Measurements from ENCODE around the gene MRTFA. TPM values are rescaled to one million over a fixed set of nuclear protein-coding genes. Genes with fewer than 3 reads are reported as not detected.

Gene MRTFA
- polyA plus RNA-seq, 1 experiment: 8.9 TPM

- TF ChIP-seq, protein P1, sequence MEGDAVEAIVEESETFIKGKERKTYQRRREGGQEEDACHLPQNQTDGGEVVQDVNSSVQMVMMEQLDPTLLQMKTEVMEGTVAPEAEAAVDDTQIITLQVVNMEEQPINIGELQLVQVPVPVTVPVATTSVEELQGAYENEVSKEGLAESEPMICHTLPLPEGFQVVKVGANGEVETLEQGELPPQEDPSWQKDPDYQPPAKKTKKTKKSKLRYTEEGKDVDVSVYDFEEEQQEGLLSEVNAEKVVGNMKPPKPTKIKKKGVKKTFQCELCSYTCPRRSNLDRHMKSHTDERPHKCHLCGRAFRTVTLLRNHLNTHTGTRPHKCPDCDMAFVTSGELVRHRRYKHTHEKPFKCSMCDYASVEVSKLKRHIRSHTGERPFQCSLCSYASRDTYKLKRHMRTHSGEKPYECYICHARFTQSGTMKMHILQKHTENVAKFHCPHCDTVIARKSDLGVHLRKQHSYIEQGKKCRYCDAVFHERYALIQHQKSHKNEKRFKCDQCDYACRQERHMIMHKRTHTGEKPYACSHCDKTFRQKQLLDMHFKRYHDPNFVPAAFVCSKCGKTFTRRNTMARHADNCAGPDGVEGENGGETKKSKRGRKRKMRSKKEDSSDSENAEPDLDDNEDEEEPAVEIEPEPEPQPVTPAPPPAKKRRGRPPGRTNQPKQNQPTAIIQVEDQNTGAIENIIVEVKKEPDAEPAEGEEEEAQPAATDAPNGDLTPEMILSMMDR (IDR thresholded peaks at IDR 0.05; ENCODE audit: insufficient read depth, low read depth, low read length): no peak
- no peak for DNase-seq (ENCODE audit: low read depth)
- CTCF ChIA-PET: interaction anchor here (0.6 to 2.5 kb wide), 6 partner anchors 12 to 1630 kb away, joined by 3 to 12 read pairs (median 5); no protein-coding TSS in a partner anchor
- peak overlapping the region; percentile 76 for H3K4me3 ChIP-seq (ENCODE audit: low read depth, low read length)
- H3K27me3 ChIP-seq (ENCODE audit: control insufficient read depth, insufficient read depth, low read length): no peaks in the 10 kb centered on the region
- POLR2A ChIA-PET: no interaction called here
- H3K36me3 ChIP-seq (ENCODE audit: control insufficient read depth, insufficient read depth, low read length): no peaks in the 10 kb centered on the region
Observed at GRCh38 chr22:40634119-40634903, 2.2 kb downstream of the MRTFA start.

GRCh38 chr22:40633036-40633435 lies 3.5 kb downstream of the MRTFA start:
- Histone ChIP-seq H3K27me3 (ENCODE audit: control insufficient read depth, insufficient read depth, low read length) (no peaks in the 10 kb centered on the region), H3K4me3 (ENCODE audit: low read depth, low read length) (no peak overlapping the region), H3K36me3 (ENCODE audit: control insufficient read depth, insufficient read depth, low read length) (no peaks in the 10 kb centered on the region)
- POLR2A ChIA-PET: no interaction called here
- TF ChIP-seq, protein P1 (IDR thresholded peaks at IDR 0.05; ENCODE audit: insufficient read depth, low read depth, low read length): no peak
- CTCF ChIA-PET: interaction anchor here (1.7 to 2.5 kb wide), 3 partner anchors 13 to 196 kb away, joined by 3 to 12 read pairs (median 9); no protein-coding TSS in a partner anchor
- no peak for DNase-seq (ENCODE audit: low read depth)

- no peak for DNase-seq (ENCODE audit: low read depth)
- CTCF ChIA-PET: interaction anchor here (0.5 to 1.9 kb wide), 4 partner anchors 101 to 189 kb away, joined by 3 to 8 read pairs (median 4); no protein-coding TSS in a partner anchor
- TF ChIP-seq, protein P1 (IDR thresholded peaks at IDR 0.05; ENCODE audit: insufficient read depth, low read depth, low read length): no peak
- Histone ChIP-seq H3K36me3 (ENCODE audit: control insufficient read depth, insufficient read depth, low read length) (no peaks in the 10 kb centered on the region), H3K27me3 (ENCODE audit: control insufficient read depth, insufficient read depth, low read length) (no peaks in the 10 kb centered on the region), H3K4me3 (ENCODE audit: low read depth, low read length) (no peak overlapping the region)
- POLR2A ChIA-PET: interaction anchor here (0.5 kb wide), 1 partner anchor 284 kb away, joined by 3 read pairs; no protein-coding TSS in a partner anchor
Observed at GRCh38 chr22:40631925-40632324, 4.6 kb downstream of the MRTFA start.

- CTCF ChIA-PET: no interaction called here
Observed at GRCh38 chr22:40628354-40629042, 8.0 kb downstream of the MRTFA start.

More at GRCh38 chr22:40628354-40629042, 8.0 kb downstream of the MRTFA start:
- H3K27me3 ChIP-seq (ENCODE audit: control insufficient read depth, insufficient read depth, low read length): no peaks in the 10 kb centered on the region
- POLR2A ChIA-PET: interaction anchor here (0.7 kb wide), 1 partner anchor 116 kb away, joined by 8 read pairs; no protein-coding TSS in a partner anchor
- TF ChIP-seq, protein P1 (IDR thresholded peaks at IDR 0.05; ENCODE audit: insufficient read depth, low read depth, low read length): no peak
- no peaks in the 10 kb centered on the region for H3K36me3 ChIP-seq (ENCODE audit: control insufficient read depth, insufficient read depth, low read length)
- H3K4me3 ChIP-seq (ENCODE audit: low read depth, low read length): no peak overlapping the region
- no peak for DNase-seq (ENCODE audit: low read depth)
